MM.1S (cell line): ENCODE measurements around the gene SLC8B1.

Experiments used
- EZH2phosphoT487 ChIP-seq: fragments of 300-600 bp; sonication (generic); IDR thresholded peaks from 2 replicates; pipeline ENCODE4 v1.6.1; 2018; ENCODE audit warnings: antibody characterized with exemption, low read length
- TF ChIP-seq, protein P1 (sequence below): fragments of 300-600 bp; sonication (generic); IDR thresholded peaks from 2 replicates; pipeline ENCODE4 v1.5.1; 2016; ENCODE audit warnings: antibody characterized with exemption, low read length, mixed read lengths

DNA sequence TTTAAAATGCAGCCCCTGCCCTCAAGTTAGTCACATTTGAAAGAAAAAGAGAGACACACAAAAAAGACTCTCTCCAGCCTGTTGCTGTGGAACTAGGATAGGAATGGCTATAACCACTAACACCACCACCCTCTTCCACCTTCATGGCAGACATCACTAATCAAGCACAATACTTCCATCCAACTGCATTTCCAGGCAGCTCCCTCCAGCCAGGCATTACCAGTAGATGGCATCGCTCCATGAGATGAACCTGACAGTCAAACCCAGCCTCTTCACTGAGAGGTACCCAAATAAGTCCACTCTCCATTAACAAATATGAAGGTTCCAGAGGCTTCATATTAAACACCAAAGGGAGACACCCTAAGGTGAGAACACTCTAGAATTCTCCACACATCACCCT, 24.4 kb downstream of the SLC8B1 start:
- TF ChIP-seq, protein P1, sequence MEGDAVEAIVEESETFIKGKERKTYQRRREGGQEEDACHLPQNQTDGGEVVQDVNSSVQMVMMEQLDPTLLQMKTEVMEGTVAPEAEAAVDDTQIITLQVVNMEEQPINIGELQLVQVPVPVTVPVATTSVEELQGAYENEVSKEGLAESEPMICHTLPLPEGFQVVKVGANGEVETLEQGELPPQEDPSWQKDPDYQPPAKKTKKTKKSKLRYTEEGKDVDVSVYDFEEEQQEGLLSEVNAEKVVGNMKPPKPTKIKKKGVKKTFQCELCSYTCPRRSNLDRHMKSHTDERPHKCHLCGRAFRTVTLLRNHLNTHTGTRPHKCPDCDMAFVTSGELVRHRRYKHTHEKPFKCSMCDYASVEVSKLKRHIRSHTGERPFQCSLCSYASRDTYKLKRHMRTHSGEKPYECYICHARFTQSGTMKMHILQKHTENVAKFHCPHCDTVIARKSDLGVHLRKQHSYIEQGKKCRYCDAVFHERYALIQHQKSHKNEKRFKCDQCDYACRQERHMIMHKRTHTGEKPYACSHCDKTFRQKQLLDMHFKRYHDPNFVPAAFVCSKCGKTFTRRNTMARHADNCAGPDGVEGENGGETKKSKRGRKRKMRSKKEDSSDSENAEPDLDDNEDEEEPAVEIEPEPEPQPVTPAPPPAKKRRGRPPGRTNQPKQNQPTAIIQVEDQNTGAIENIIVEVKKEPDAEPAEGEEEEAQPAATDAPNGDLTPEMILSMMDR: no peak
- no peak for TF ChIP-seq EZH2phosphoT487
